Fibroblast of lung (primary cell): ENCODE results near the gene SREBF2. TPM values are rescaled to one million over a fixed set of nuclear protein-coding genes. Genes with fewer than 3 reads are reported as not detected.

ENCODE experiments used
- DNase-seq, 2 donors: peaks; one replicate each; pipeline versions ENCODE4 v3.0.0 to v3.0.0-alpha.2; 2010; ENCODE audit warnings: low read depth in 2 of 2
- H2AFZ ChIP-seq: 2 replicates; pipeline ENCODE4 v1.5.1; 2012; ENCODE audit warnings: low read length, control low read depth, inconsistent platforms
- H3K27ac ChIP-seq: 2 replicates; pipeline ENCODE4 v1.5.1; 2011; ENCODE audit warnings: low read length, control low read depth; ENCODE audit not compliant: insufficient read depth
- H3K27me3 ChIP-seq: 2 replicates; pipeline ENCODE4 v1.5.1; 2011; ENCODE audit warnings: mild to moderate bottlenecking, low read length; ENCODE audit not compliant: control insufficient read depth, insufficient read depth
- H3K36me3 ChIP-seq: 2 replicates; pipeline ENCODE4 v1.5.1; 2011; ENCODE audit warnings: low read length; ENCODE audit not compliant: control insufficient read depth, insufficient read depth
- H3K4me1 ChIP-seq: 2 replicates; pipeline ENCODE4 v1.5.1; 2011; ENCODE audit warnings: low read length; ENCODE audit not compliant: control insufficient read depth, insufficient read depth; ENCODE audit errors: extremely low read depth
- H3K4me2 ChIP-seq: 2 replicates; pipeline ENCODE4 v1.5.1; 2011; ENCODE audit warnings: low read length, control low read depth; ENCODE audit not compliant: insufficient read depth; ENCODE audit errors: extremely low read depth
- H3K4me3 ChIP-seq, 4 experiments: fragments of 200-600 bp in 1 of 4; sonication (generic) in 1 of 4; replicated peaks in 1 of 4; 2 replicates each; pipeline ENCODE4 v1.5.1; 2011 to 2016; ENCODE audit warnings: low read length in 4 of 4, low read depth in 3 of 4, mild to moderate bottlenecking in 3 of 4, control low read depth in 2 of 4, inconsistent platforms in 1 of 4, mixed read lengths in 1 of 4; ENCODE audit not compliant: insufficient read depth in 1 of 4; ENCODE audit errors: control extremely low read depth in 1 of 4
- H3K79me2 ChIP-seq: 2 replicates; pipeline ENCODE4 v1.5.1; 2012; ENCODE audit warnings: mild to moderate bottlenecking, low read length, inconsistent platforms; ENCODE audit not compliant: control insufficient read depth, insufficient read depth
- H3K9ac ChIP-seq: 2 replicates; pipeline ENCODE4 v1.5.1; 2011; ENCODE audit warnings: mild to moderate bottlenecking, low read length, control low read depth; ENCODE audit not compliant: insufficient read depth
- H3K9me3 ChIP-seq: 2 replicates; pipeline ENCODE4 v1.5.1; 2012; ENCODE audit warnings: low read depth, low read length; ENCODE audit not compliant: control insufficient read depth, insufficient read depth
- H4K20me1 ChIP-seq: 2 replicates; pipeline ENCODE4 v1.5.1; 2011; ENCODE audit warnings: low read length; ENCODE audit not compliant: control insufficient read depth, insufficient read depth; ENCODE audit errors: extremely low read depth
- EZH2 ChIP-seq: IDR thresholded peaks from 2 replicates; pipeline ENCODE4 v1.5.1; 2012; ENCODE audit warnings: low read length, control low read depth, mild to moderate bottlenecking; ENCODE audit errors: missing control alignments
- polyA plus RNA-seq, 2 donors: library from polyadenylated mRNA; depleted of rRNA in 1 of 2; stranded (reverse) in 1 of 2; unstranded in 1 of 2; fragments of >200 nt; gene quantifications; 2 replicates each; pipeline ENCODE4 v1.2.1, GENCODE V29; 2011 to 2012; ENCODE audit warnings: missing spikeins in 1 of 2
- total RNA-seq: library from RNA; depleted of rRNA; stranded (reverse); fragments of >200 nt; gene quantifications from 2 replicates; pipeline ENCODE4 v1.2.1, GENCODE V29; 2014
- TF ChIP-seq, protein P1 (sequence below), 2 donors: IDR thresholded peaks in 1 of 2; conservative IDR thresholded peaks in 1 of 2; 1 replicate in 1 of 2; 2 replicates in 1 of 2; pipeline ENCODE4 v1.5.1; 2011 to 2012; ENCODE audit warnings: low read length in 2 of 2, control low read depth in 1 of 2, inconsistent platforms in 1 of 2, low read depth in 1 of 2, mild to moderate bottlenecking in 1 of 2

Gene SREBF2
- total and polyA plus RNA-seq, 2 donors (not counting 1 experiment from before 2014, with no cell fraction given) = 51.7 to 103 TPM

DNA sequence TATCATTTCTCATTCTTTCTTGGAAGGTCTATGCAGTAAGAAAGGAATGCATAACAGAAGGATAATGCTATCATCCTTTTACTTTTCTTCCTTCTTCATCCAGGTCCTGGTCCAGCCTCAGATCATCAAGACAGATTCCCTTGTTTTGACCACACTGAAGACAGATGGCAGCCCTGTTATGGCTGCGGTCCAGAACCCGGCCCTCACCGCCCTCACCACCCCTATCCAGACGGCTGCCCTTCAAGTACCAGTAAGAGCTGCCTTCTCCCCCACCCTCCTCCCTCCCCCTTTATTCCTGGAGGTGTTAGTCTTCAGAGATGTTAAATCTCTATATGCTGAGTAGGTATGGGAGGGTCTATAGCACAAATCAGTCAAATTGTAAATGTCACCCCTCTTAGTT, 37.9 kb downstream of the SREBF2 start:
- Histone ChIP-seq H3K4me3 (no peak overlapping the region), H3K9ac (no peak overlapping the region), H3K4me1 (peaks cover under 1% of the 10 kb centered on the region), H3K27ac (no peak overlapping the region), H3K4me2 (no peak overlapping the region), H3K27me3 (no peaks in the 10 kb centered on the region), H4K20me1 (no peaks in the 10 kb centered on the region), H3K79me2 (peaks cover 1% of the 10 kb centered on the region), H2AFZ (no peak overlapping the region), H3K9me3 (no peaks in the 10 kb centered on the region), H3K36me3 (peaks cover 13% of the 10 kb centered on the region)
- TF ChIP-seq EZH2 = no peak
- TF ChIP-seq, protein P1, sequence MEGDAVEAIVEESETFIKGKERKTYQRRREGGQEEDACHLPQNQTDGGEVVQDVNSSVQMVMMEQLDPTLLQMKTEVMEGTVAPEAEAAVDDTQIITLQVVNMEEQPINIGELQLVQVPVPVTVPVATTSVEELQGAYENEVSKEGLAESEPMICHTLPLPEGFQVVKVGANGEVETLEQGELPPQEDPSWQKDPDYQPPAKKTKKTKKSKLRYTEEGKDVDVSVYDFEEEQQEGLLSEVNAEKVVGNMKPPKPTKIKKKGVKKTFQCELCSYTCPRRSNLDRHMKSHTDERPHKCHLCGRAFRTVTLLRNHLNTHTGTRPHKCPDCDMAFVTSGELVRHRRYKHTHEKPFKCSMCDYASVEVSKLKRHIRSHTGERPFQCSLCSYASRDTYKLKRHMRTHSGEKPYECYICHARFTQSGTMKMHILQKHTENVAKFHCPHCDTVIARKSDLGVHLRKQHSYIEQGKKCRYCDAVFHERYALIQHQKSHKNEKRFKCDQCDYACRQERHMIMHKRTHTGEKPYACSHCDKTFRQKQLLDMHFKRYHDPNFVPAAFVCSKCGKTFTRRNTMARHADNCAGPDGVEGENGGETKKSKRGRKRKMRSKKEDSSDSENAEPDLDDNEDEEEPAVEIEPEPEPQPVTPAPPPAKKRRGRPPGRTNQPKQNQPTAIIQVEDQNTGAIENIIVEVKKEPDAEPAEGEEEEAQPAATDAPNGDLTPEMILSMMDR (conservative IDR thresholded peaks at IDR 0.05 in 1 of 2, IDR thresholded peaks at IDR 0.05 in 1 of 2; ENCODE audit: low read depth in 1 of 2, low read length in 2 of 2) = no peak
- no peak for DNase-seq

DNA sequence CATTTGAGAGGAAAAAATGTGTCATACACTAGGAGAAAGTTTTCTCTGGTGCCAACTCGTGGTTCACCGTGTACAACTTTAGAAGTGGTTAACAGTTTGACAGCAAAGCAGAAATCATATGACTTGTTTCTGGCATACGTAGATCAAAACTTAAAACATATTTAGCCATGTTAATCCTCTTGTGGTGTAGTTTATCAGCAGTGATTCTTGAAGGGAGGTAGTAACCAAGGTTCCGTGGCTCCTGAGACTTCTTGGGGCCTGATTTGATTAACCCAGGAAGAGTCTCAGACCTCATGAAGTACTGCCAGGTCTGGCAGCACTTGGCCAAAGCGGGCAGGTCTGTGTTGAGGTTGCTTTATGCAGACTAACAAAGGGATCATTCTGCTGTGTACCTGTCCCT, 40.5 kb downstream of the SREBF2 start:
- Histone ChIP-seq H3K9me3 (no peaks in the 10 kb centered on the region), H3K9ac (no peak overlapping the region), H3K79me2 (no peaks in the 10 kb centered on the region), H3K27me3 (no peaks in the 10 kb centered on the region), H4K20me1 (no peaks in the 10 kb centered on the region), H3K4me3 (no peak overlapping the region), H3K4me1 (peaks cover 2% of the 10 kb centered on the region), H3K4me2 (no peak overlapping the region), H3K27ac (no peak overlapping the region), H2AFZ (no peak overlapping the region), H3K36me3 (peaks cover 15% of the 10 kb centered on the region)
- no peak for DNase-seq
- no peak for TF ChIP-seq EZH2
- TF ChIP-seq, protein P1 (conservative IDR thresholded peaks at IDR 0.05 in 1 of 2, IDR thresholded peaks at IDR 0.05 in 1 of 2; ENCODE audit: low read depth in 1 of 2, low read length in 2 of 2) = no peak

DNA sequence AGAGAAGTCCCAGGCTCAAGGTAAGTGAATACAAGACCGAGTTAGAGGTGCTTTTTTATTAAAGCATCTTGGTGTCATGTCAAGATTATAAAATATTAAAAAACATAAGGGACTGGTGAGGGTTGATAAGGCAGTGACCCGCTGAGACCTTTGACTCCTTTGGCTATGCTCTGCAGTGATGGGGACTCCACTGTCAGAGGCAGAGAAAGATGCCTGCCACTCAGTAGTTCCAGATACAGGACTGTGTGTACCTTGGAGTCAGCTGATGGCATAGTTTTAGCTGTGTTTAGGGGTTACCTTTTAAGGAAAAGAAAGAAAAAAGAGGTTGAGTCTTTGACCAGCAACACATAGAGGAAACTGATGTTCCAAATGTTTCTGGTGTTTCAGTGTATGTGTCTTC, 41.2 kb downstream of the SREBF2 start:
- Histone ChIP-seq H3K9ac (no peak overlapping the region), H3K79me2 (no peaks in the 10 kb centered on the region), H3K4me1 (peaks cover 2% of the 10 kb centered on the region), H3K27ac (no peak overlapping the region), H4K20me1 (no peaks in the 10 kb centered on the region), H3K4me2 (no peak overlapping the region), H2AFZ (no peak overlapping the region), H3K36me3 (peaks cover 11% of the 10 kb centered on the region), H3K27me3 (no peaks in the 10 kb centered on the region), H3K4me3 (no peak overlapping the region), H3K9me3 (no peaks in the 10 kb centered on the region)
- no peak for DNase-seq
- TF ChIP-seq, protein P1 (conservative IDR thresholded peaks at IDR 0.05 in 1 of 2, IDR thresholded peaks at IDR 0.05 in 1 of 2; ENCODE audit: low read depth in 1 of 2, low read length in 2 of 2) = no peak
- no peak for TF ChIP-seq EZH2
